T-helper 17 cell (primary cell): ENCODE data around the gene CHRNE. TPM values are rescaled to one million over a fixed set of nuclear protein-coding genes. Genes with fewer than 3 reads are reported as not detected.
"Not testable (repeated sequence)": the region's sequence is repeated elsewhere in the genome, so short reads cannot be mapped to it uniquely, and the experiment has no call there.

Source experiments
- ATAC-seq: fragments of 150-1000 bp; cut with Tn5 transposase; 2 replicates; pipeline ENCODE4 v1.10.0; 2021; ENCODE audit warnings: mild to moderate bottlenecking, moderate library complexity
- DNase-seq, 3 donors: peaks; one replicate each; pipeline versions ENCODE4 v3.0.0 to v3.0.0-alpha.2; 2020 to 2021
- H3K9me3 ChIP-seq: one replicate; pipeline ENCODE4 v1.7.0; 2013; ENCODE audit warnings: low read length, mild to moderate bottlenecking; ENCODE audit not compliant: control insufficient read depth, poor library complexity, severe bottlenecking
- H3K27ac Mint-ChIP-seq: one replicate; pipeline ENCODE4 v1.8.0; 2022; ENCODE audit warnings: mild to moderate bottlenecking, moderate library complexity, mixed read lengths
- H3K27me3 Mint-ChIP-seq: one replicate; pipeline ENCODE4 v1.8.0; 2022; ENCODE audit warnings: mixed read lengths
- H3K36me3 Mint-ChIP-seq: one replicate; pipeline ENCODE4 v1.8.0; 2022; ENCODE audit warnings: low read depth, mixed read lengths
- H3K4me1 Mint-ChIP-seq: one replicate; pipeline ENCODE4 v1.8.0; 2022; ENCODE audit warnings: mild to moderate bottlenecking, mixed read lengths
- H3K4me3 Mint-ChIP-seq: one replicate; pipeline ENCODE4 v1.8.0; 2022; ENCODE audit warnings: mild to moderate bottlenecking, moderate library complexity, mixed read lengths
- total RNA-seq, 4 donors: library from RNA in 2 of 4; stranded (reverse) in 2 of 4; gene quantifications; one replicate each; pipeline ENCODE4 v1.2.3 and lab custom pipeline; 2022 to 2026

Gene CHRNE
- total RNA-seq, 2 donors from 2014 or later = 1.1 to 1.6 TPM

GRCh38 chr17:4880857-4881256 lies 22.0 kb downstream of the CHRNE start:
- H3K9me3 ChIP-seq = no peaks in the 10 kb centered on the region
- H3K27me3 Mint-ChIP-seq = no peaks in the 10 kb centered on the region
- ATAC-seq (no peak), DNase-seq (no peak)
- H3K36me3 Mint-ChIP-seq = peaks cover 3% of the 10 kb centered on the region
- H3K27ac Mint-ChIP-seq = no peak overlapping the region
- H3K4me3 Mint-ChIP-seq = no peak overlapping the region
- H3K4me1 Mint-ChIP-seq = peaks cover 4% of the 10 kb centered on the region

- no peaks in the 10 kb centered on the region for H3K9me3 ChIP-seq
- H3K4me3 Mint-ChIP-seq = no peak overlapping the region
- no peak for ATAC-seq
- peak overlapping the region; percentile 67 for H3K27ac Mint-ChIP-seq
- peaks cover 4% of the 10 kb centered on the region for H3K4me1 Mint-ChIP-seq
- no peaks in the 10 kb centered on the region for H3K27me3 Mint-ChIP-seq
- no peak for DNase-seq
- peaks cover 3% of the 10 kb centered on the region for H3K36me3 Mint-ChIP-seq
These were observed 23.3 kb downstream of the CHRNE start for GRCh38 chr17:4879601-4880000.

GRCh38 chr17:4877089-4877488 lies 25.8 kb downstream of the CHRNE start:
- H3K4me3 Mint-ChIP-seq = no peak overlapping the region
- no peaks in the 10 kb centered on the region for H3K9me3 ChIP-seq
- no peaks in the 10 kb centered on the region for H3K27me3 Mint-ChIP-seq
- H3K36me3 Mint-ChIP-seq = peaks cover 5% of the 10 kb centered on the region
- no peak for DNase-seq
- peaks cover 14% of the 10 kb centered on the region for H3K4me1 Mint-ChIP-seq
- no peak for ATAC-seq
- H3K27ac Mint-ChIP-seq = no peak overlapping the region

GRCh38 chr17:4872786-4873185 lies 30.1 kb downstream of the CHRNE start:
- H3K9me3 ChIP-seq = no peaks in the 10 kb centered on the region
- Mint-ChIP-seq H3K27ac (no peak overlapping the region), H3K27me3 (no peaks in the 10 kb centered on the region), H3K4me3 (no peak overlapping the region), H3K4me1 (peaks cover 21% of the 10 kb centered on the region), H3K36me3 (peaks cover 6% of the 10 kb centered on the region)
- DNase-seq = no peak
- no peak for ATAC-seq

- Mint-ChIP-seq H3K27me3 (no peaks in the 10 kb centered on the region), H3K4me3 (no peak overlapping the region), H3K4me1 (peaks cover 23% of the 10 kb centered on the region), H3K36me3 (peaks cover 6% of the 10 kb centered on the region), H3K27ac (peak overlapping the region; percentile 41)
- no peak for ATAC-seq
- DNase-seq = no peak
- no peaks in the 10 kb centered on the region for H3K9me3 ChIP-seq
These were observed 32.0 kb downstream of the CHRNE start for GRCh38 chr17:4870855-4871254.

- not testable (repeated sequence) for DNase-seq, H3K9me3 ChIP-seq, H3K27me3 Mint-ChIP-seq, H3K4me3 Mint-ChIP-seq, ATAC-seq, H3K36me3 Mint-ChIP-seq, H3K27ac Mint-ChIP-seq
- H3K4me1 Mint-ChIP-seq = peaks cover 24% of the 10 kb centered on the region
These were observed 33.6 kb downstream of the CHRNE start for GRCh38 chr17:4869058-4869998.

GRCh38 chr17:4867535-4867934 lies 35.4 kb downstream of the CHRNE start:
- not testable (repeated sequence) for H3K4me3 Mint-ChIP-seq, H3K9me3 ChIP-seq, H3K27ac Mint-ChIP-seq, ATAC-seq, H3K27me3 Mint-ChIP-seq, H3K36me3 Mint-ChIP-seq, DNase-seq
- peaks cover 17% of the 10 kb centered on the region for H3K4me1 Mint-ChIP-seq

GRCh38 chr17:4863321-4863720 lies 39.6 kb downstream of the CHRNE start:
- H3K36me3 Mint-ChIP-seq = peaks cover 2% of the 10 kb centered on the region

GRCh38 chr17:4862720-4863119 lies 40.2 kb downstream of the CHRNE start:
- Mint-ChIP-seq H3K27ac (no peak overlapping the region), H3K36me3 (no peaks in the 10 kb centered on the region), H3K27me3 (no peaks in the 10 kb centered on the region), H3K4me3 (no peak overlapping the region), H3K4me1 (peaks cover 25% of the 10 kb centered on the region)
- ATAC-seq (no peak), DNase-seq (no peak)
- H3K9me3 ChIP-seq = no peaks in the 10 kb centered on the region

More at GRCh38 chr17:4863321-4863720, 39.6 kb downstream of the CHRNE start:
- H3K4me3 Mint-ChIP-seq = no peak overlapping the region
- peaks cover 22% of the 10 kb centered on the region for H3K4me1 Mint-ChIP-seq
- ATAC-seq (no peak), DNase-seq (no peak)
- H3K27me3 Mint-ChIP-seq = no peaks in the 10 kb centered on the region
- H3K9me3 ChIP-seq = no peaks in the 10 kb centered on the region
- no peak overlapping the region for H3K27ac Mint-ChIP-seq

- Mint-ChIP-seq H3K27me3 (no peaks in the 10 kb centered on the region), H3K4me3 (no peak overlapping the region)
These were observed 41.8 kb downstream of the CHRNE start for GRCh38 chr17:4861052-4861451.

GRCh38 chr17:4860651-4861050 lies 42.2 kb downstream of the CHRNE start:
- Mint-ChIP-seq H3K27ac (no peak overlapping the region), H3K4me3 (no peak overlapping the region), H3K36me3 (peaks cover 7% of the 10 kb centered on the region), H3K4me1 (peaks cover 33% of the 10 kb centered on the region), H3K27me3 (no peaks in the 10 kb centered on the region)
- no peak for DNase-seq
- no peak for ATAC-seq
- H3K9me3 ChIP-seq = no peaks in the 10 kb centered on the region

More at GRCh38 chr17:4861052-4861451, 41.8 kb downstream of the CHRNE start:
- ATAC-seq (no peak), DNase-seq (no peak)
- H3K27ac Mint-ChIP-seq = no peak overlapping the region
- peaks cover 7% of the 10 kb centered on the region for H3K36me3 Mint-ChIP-seq
- H3K4me1 Mint-ChIP-seq = peaks cover 37% of the 10 kb centered on the region
- H3K9me3 ChIP-seq = no peaks in the 10 kb centered on the region

- no peak overlapping the region for H3K4me3 Mint-ChIP-seq
- no peaks in the 10 kb centered on the region for H3K27me3 Mint-ChIP-seq
- ATAC-seq = no peak
- no peak for DNase-seq
- H3K27ac Mint-ChIP-seq = no peak overlapping the region
- peaks cover 33% of the 10 kb centered on the region for H3K4me1 Mint-ChIP-seq
- H3K36me3 Mint-ChIP-seq = peaks cover 7% of the 10 kb centered on the region
- H3K9me3 ChIP-seq = no peaks in the 10 kb centered on the region
These were observed 42.9 kb downstream of the CHRNE start for GRCh38 chr17:4859816-4860625.

GRCh38 chr17:4858882-4859260 lies 44.0 kb downstream of the CHRNE start:
- no peaks in the 10 kb centered on the region for H3K27me3 Mint-ChIP-seq
- H3K9me3 ChIP-seq = no peaks in the 10 kb centered on the region
- DNase-seq (no peak), ATAC-seq (no peak)
- no peak overlapping the region for H3K4me3 Mint-ChIP-seq
- no peak overlapping the region for H3K27ac Mint-ChIP-seq
- H3K36me3 Mint-ChIP-seq = peaks cover 9% of the 10 kb centered on the region
- H3K4me1 Mint-ChIP-seq = peaks cover 37% of the 10 kb centered on the region
